SU-DHL-6 (cell line): ENCODE measurements around the gene TCEAL8.

Source experiments
- CTCF ChIP-seq: fragments of 200-600 bp; sonication (generic); IDR thresholded peaks from one replicate; pipeline ENCODE4 v1.5.1; 2017; ENCODE audit warnings: antibody characterized with exemption, mild to moderate bottlenecking, low read length, moderate library complexity; ENCODE audit not compliant: insufficient read depth, poor library complexity, severe bottlenecking
- EZH2phosphoT487 ChIP-seq: fragments of 200-600 bp; sonication (generic), shearing (Covaris generic); conservative IDR thresholded peaks from 2 replicates; pipeline ENCODE4 v1.6.1; 2018; ENCODE audit warnings: mild to moderate bottlenecking, antibody characterized with exemption, low read length, moderate library complexity, mixed read lengths

- TF ChIP-seq CTCF: no peak
- no peak for TF ChIP-seq EZH2phosphoT487
Observed at GRCh38 chrX:103210056-103210455, 44.9 kb downstream of the TCEAL8 start.
